ENCODE measurements around the gene EIF3J.

EIF3J gene, protein sequence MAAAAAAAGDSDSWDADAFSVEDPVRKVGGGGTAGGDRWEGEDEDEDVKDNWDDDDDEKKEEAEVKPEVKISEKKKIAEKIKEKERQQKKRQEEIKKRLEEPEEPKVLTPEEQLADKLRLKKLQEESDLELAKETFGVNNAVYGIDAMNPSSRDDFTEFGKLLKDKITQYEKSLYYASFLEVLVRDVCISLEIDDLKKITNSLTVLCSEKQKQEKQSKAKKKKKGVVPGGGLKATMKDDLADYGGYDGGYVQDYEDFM

DNA sequence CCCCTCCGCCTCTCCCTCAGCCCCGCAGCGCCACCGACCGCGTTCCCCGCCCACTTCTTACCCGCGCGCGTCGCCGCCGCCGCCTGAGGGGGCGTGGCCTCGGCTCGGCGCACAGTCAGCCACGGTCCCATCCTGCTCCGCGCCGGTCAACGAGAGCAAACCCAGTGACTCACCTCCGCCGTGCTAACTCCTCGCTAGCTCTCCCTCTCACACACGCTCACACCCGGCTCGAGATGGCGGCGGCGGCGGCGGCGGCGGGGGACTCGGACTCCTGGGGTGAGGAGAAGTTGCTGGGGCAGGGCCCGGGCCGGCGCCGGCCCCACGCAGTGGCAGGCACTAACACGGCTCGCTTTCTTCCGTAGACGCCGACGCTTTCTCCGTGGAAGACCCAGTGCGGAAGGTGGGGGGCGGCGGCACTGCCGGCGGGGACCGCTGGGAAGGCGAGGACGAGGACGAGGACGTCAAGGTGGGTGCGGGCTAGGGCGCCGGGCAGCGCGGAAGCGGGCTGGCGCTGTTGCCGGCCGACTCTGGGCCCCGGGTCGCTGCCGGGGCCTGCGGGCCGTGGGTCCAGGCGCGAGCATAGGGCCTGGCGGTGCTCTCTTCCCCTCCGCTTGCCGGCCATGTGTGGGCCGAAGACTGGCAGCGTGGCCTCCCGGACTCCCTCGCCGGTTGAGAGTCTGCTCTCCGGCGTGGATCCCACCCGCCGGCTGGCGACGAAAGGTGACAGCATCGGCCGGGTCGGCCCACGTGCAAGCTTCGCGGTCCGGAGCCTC, at the start of gene EIF3J:
Gene EIF3J, plus strand, starts transcription at position 186 of the 773 bp plus-strand sequence. Its CDS starts 48 bp downstream, at position 234.
- peak within 1 kb of the TSS; percentile 89 for H3K4me3 ChIP-seq (ENCODE audit: control insufficient read depth, low read depth, low read length)
- peak; percentile 87 for DNase-seq (ENCODE audit: low read depth)
- TF ChIP-seq, protein P1, sequence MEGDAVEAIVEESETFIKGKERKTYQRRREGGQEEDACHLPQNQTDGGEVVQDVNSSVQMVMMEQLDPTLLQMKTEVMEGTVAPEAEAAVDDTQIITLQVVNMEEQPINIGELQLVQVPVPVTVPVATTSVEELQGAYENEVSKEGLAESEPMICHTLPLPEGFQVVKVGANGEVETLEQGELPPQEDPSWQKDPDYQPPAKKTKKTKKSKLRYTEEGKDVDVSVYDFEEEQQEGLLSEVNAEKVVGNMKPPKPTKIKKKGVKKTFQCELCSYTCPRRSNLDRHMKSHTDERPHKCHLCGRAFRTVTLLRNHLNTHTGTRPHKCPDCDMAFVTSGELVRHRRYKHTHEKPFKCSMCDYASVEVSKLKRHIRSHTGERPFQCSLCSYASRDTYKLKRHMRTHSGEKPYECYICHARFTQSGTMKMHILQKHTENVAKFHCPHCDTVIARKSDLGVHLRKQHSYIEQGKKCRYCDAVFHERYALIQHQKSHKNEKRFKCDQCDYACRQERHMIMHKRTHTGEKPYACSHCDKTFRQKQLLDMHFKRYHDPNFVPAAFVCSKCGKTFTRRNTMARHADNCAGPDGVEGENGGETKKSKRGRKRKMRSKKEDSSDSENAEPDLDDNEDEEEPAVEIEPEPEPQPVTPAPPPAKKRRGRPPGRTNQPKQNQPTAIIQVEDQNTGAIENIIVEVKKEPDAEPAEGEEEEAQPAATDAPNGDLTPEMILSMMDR (IDR thresholded peaks at IDR 0.05; ENCODE audit: control insufficient read depth, insufficient read depth, low read depth, low read length, missing control alignments), result no peak

DNA sequence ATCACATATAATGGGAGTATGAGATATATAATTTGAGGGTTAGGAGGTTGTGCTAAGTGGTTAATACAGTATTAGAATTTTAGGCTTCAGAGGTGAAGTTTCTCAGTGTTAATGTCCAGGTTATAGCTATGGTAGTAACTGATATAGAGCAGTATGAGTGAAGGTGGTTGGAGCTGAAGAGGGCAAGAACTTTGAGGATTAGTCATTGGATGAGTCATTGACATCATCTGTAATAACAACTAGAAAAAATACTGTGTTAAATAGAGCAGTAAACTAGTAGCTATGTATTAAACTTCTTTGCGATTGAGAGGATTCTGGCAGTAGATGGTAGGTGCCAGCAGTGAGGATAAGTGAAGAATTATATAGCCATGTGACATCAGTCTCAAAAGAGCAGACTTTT, 47.5 kb upstream of the EIF3J start:
- peak; percentile 44 for DNase-seq (ENCODE audit: low read depth)
- TF ChIP-seq, protein P1 (IDR thresholded peaks at IDR 0.05; ENCODE audit: control insufficient read depth, insufficient read depth, low read depth, low read length, missing control alignments), result no peak
- no peak overlapping the region for H3K4me3 ChIP-seq (ENCODE audit: control insufficient read depth, low read depth, low read length)

DNA sequence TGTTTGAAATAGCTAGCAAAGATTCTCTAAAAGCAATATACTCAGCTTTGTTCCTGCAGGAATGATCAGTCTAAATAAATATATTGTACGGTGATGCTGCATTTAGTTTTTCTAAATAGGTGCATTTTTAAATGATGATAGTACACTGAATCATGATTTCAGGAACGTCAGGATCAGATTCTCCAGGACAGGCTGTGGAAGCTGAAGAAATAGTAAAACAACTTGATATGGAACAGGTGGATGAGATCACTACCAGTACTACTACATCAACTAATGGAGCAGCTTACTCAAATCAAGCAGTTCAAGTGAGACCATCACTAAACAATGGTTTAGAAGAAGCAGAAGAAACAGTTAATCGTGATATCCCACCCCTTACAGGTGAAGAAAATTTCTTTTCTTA, 46.3 kb upstream of the EIF3J start:
- no peak for DNase-seq (ENCODE audit: low read depth)
- no peak overlapping the region for H3K4me3 ChIP-seq (ENCODE audit: control insufficient read depth, low read depth, low read length)
- TF ChIP-seq, protein P1 (IDR thresholded peaks at IDR 0.05; ENCODE audit: control insufficient read depth, insufficient read depth, low read depth, low read length, missing control alignments), result no peak

DNA sequence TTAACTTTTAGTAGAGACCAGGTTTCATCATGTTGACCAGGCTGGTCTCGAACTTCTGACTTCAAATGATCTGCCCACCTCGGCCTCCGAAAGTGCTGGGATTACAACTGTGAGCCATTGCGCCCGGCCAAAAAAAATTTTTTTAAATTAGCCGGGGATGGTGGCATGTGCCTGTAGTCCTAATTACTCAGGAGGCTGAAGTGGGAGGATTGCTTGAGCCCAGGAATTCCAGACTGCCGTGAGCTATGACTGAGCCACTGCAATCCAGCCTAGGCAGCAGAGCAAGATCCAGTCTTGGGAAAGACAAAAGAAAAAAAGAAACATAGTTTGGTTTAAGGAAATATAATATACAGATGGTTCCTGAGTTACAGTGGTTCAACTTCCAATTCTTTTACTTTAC, 44.9 kb upstream of the EIF3J start:
- TF ChIP-seq, protein P1 (IDR thresholded peaks at IDR 0.05; ENCODE audit: control insufficient read depth, insufficient read depth, low read depth, low read length, missing control alignments), result no peak
- DNase-seq (ENCODE audit: low read depth), result no peak
- H3K4me3 ChIP-seq (ENCODE audit: control insufficient read depth, low read depth, low read length), result no peak overlapping the region

DNA sequence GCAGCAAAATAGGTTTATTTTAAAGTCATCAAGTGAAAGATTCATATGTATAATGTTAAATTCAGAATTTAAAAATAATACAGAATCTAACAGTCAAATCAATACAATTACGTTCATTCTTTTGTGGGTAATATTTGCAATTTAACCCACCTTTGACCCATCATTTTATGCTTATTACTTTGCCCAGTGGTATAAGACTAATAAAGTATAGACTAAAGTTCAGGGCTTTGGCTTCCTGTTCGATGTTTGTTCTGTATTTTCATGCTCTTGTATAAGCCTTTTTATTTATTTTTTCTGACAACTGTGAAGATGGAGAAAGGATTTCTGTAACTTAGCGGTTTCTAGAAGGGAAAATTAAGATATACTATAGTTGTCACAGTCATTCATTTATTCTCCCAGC, 44.3 kb upstream of the EIF3J start:
- no peak for DNase-seq (ENCODE audit: low read depth)
- H3K4me3 ChIP-seq (ENCODE audit: control insufficient read depth, low read depth, low read length), result no peak overlapping the region
- TF ChIP-seq, protein P1 (IDR thresholded peaks at IDR 0.05; ENCODE audit: control insufficient read depth, insufficient read depth, low read depth, low read length, missing control alignments), result no peak

DNA sequence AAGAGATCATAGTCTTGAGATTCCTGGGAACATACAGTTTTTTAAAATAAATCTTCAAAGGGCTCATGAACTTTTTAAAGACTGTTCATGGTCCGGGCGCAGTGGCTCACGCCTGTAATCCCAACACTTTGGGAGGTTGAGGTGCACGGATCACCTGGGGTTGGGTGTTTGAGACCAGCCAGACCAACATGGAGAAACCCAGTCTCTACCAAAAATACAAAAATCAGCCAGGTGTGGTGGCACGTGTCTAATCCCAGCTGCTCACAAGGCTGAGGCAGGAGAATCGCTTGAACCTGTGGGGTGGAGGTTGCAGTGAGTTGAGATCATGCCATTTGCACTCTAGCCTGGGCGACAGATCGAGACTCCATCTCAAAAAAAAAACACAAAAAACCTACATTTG, 41.4 kb upstream of the EIF3J start:
- H3K4me3 ChIP-seq (ENCODE audit: control insufficient read depth, low read depth, low read length), result no peak overlapping the region
- no peak for DNase-seq (ENCODE audit: low read depth)
- TF ChIP-seq, protein P1 (IDR thresholded peaks at IDR 0.05; ENCODE audit: control insufficient read depth, insufficient read depth, low read depth, low read length, missing control alignments), result no peak
